Fibroblast of gingiva (primary cell): Measurements from ENCODE around the gene UBE3D.

Source experiments
- DNase-seq: peaks from one replicate; pipeline ENCODE4 v3.0.0-alpha.2; 2011; ENCODE audit warnings: low read depth

The UBE3D gene

GRCh38 chr6:83065511-83066192 is at the start of gene UBE3D:
UBE3D (minus strand) TSS chr6:83065841; CDS start chr6:83065718, 123 bp downstream.
- peak; percentile 78 for DNase-seq

GRCh38 chr6:83114164-83114563 is 48.5 kb upstream of the UBE3D start:
- DNase-seq: no peak

- no peak for DNase-seq
These were observed 47.6 kb upstream of the UBE3D start for GRCh38 chr6:83113258-83113657.

- no peak for DNase-seq
These were observed 42.7 kb upstream of the UBE3D start for GRCh38 chr6:83108378-83108777.

GRCh38 chr6:83098589-83098988 is 32.9 kb upstream of the UBE3D start:
- no peak for DNase-seq

- DNase-seq: no peak
These were observed 32.0 kb upstream of the UBE3D start for GRCh38 chr6:83097675-83098074.

GRCh38 chr6:83097204-83097603 is 31.6 kb upstream of the UBE3D start:
- no peak for DNase-seq

GRCh38 chr6:83096791-83097190 is 31.1 kb upstream of the UBE3D start:
- DNase-seq: no peak

- DNase-seq: peak; percentile 16
These were observed 27.2 kb upstream of the UBE3D start for GRCh38 chr6:83092756-83093399.

GRCh38 chr6:83086751-83087150 is 21.1 kb upstream of the UBE3D start:
- no peak for DNase-seq

GRCh38 chr6:83083476-83083875 is 17.8 kb upstream of the UBE3D start:
- no peak for DNase-seq

GRCh38 chr6:83073615-83074014 is 8.0 kb upstream of the UBE3D start:
- no peak for DNase-seq

GRCh38 chr6:83072726-83073125 is 7.1 kb upstream of the UBE3D start:
- no peak for DNase-seq

- no peak for DNase-seq
These were observed 6.1 kb upstream of the UBE3D start for GRCh38 chr6:83071707-83072106.

- no peak for DNase-seq
These were observed 5.4 kb upstream of the UBE3D start for GRCh38 chr6:83071023-83071422.

- no peak for DNase-seq
These were observed 4.0 kb upstream of the UBE3D start for GRCh38 chr6:83069633-83070032.

GRCh38 chr6:83068616-83069015 is 3.0 kb upstream of the UBE3D start:
- no peak for DNase-seq

- DNase-seq: peak; percentile 90
These were observed 2.1 kb upstream of the UBE3D start, which contains the start of gene DOP1A for GRCh38 chr6:83067448-83068439. DOP1A (plus strand) TSS chr6:83067671; CDS start chr6:83096978, 29,307 bp downstream.

GRCh38 chr6:83062225-83062624 is 3.4 kb downstream of the UBE3D start:
- DNase-seq: peak; percentile 58

- DNase-seq: no peak
These were observed 4.5 kb downstream of the UBE3D start for GRCh38 chr6:83061190-83061589.

GRCh38 chr6:83057705-83058321 is 7.8 kb downstream of the UBE3D start:
- DNase-seq: peak; percentile 44

GRCh38 chr6:83055366-83055964 is 10.2 kb downstream of the UBE3D start:
- DNase-seq: peak; percentile 19
